ENCODE measurements around the gene MYCN. TPM values are rescaled to one million over a fixed set of nuclear protein-coding genes. Genes with fewer than 3 reads are reported as not detected.

Gene MYCN
- total and polyA plus RNA-seq, 2 donors (not counting 3 experiments of a cell fraction or from before 2014, with no cell fraction given) = 0.47 to 6.8 TPM

DNA sequence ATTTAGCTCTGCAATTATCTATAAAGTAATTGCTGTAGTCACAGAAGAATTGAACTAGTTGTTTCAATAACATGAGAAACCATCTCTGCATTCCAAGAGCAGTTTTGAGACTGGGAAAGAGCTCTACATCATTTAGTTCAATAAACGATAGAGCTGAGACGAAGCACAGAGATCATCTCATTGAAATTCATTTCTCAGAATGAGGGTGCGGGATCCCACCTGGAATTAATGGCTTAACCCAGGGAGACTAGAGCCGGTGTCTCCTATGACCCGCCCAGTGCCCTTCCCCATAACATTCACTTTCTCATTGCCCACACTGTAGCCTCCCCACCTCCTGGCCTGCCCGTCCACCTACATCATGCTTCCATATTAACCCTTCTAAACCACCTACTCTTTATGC, 8.8 kb downstream of the MYCN start:
- intact Hi-C loops (cut with micrococcal nuclease) (no loop called here), dilution Hi-C loops (cut with MboI; ENCODE audit: extremely low pct_ligation_motif_present, low sequenced_read_pairs) (no loop called here)
- peaks cover 0 to 5% of the 10 kb centered on the region in 2 experiments for H3K27me3 ChIP-seq (ENCODE audit: control insufficient read depth in 2 of 2, insufficient read depth in 2 of 2, low read length in 2 of 2)
- TF ChIP-seq CTCF (IDR thresholded peaks at IDR 0.05; ENCODE audit: extremely low read depth in 1 of 2, insufficient read depth in 1 of 2, low read depth in 1 of 2, low read length in 2 of 2) (no peak), MAX (IDR thresholded peaks at IDR 0.05; ENCODE audit: insufficient read depth, insufficient read length) (no peak), JUN (IDR thresholded peaks at IDR 0.05; ENCODE audit: borderline replicate concordance, insufficient read depth, insufficient read length, low read depth) (no peak), GATA2 (IDR thresholded peaks at IDR 0.05; ENCODE audit: insufficient read depth, insufficient read length, low read depth, low read length) (no peak), POLR2A (IDR thresholded peaks at IDR 0.05; ENCODE audit: low read depth, low read length) (no peak), MYC (IDR thresholded peaks at IDR 0.05; ENCODE audit: low read depth, low read length) (no peak)
- H3K9ac ChIP-seq (replicated peaks; ENCODE audit: extremely low read depth, insufficient read depth, low read length) = no peak overlapping the region
- H2AFZ ChIP-seq (ENCODE audit: low read depth, low read length) = no peak overlapping the region
- no peaks in the 10 kb centered on the region for H3K4me1 ChIP-seq (ENCODE audit: control insufficient read depth, extremely low read depth, insufficient read depth, low read length)
- H3K36me3 ChIP-seq (ENCODE audit: control insufficient read depth in 2 of 2, extremely low read depth in 1 of 2, insufficient read depth in 2 of 2, low read length in 2 of 2) = no peaks in the 10 kb centered on the region
- no peak overlapping the region for H3K27ac ChIP-seq (ENCODE audit: insufficient read depth, low read depth, low read length)
- DNase-seq (ENCODE audit: low read depth, low spot score) (no peak), FAIRE-seq (no peak)
- no peaks in the 10 kb centered on the region for H3K9me3 ChIP-seq (replicated peaks; ENCODE audit: control insufficient read depth, insufficient read depth, low read length)
- no peaks in the 10 kb centered on the region for H4K20me1 ChIP-seq (replicated peaks; ENCODE audit: control insufficient read depth, extremely low read depth, insufficient read depth, low read length)
- H3K79me2 ChIP-seq (ENCODE audit: control insufficient read depth, insufficient read depth, low read length) = no peaks in the 10 kb centered on the region
- no TSS peak for BruUV-seq (replicated peaks)
- no peak overlapping the region for H3K4me3 ChIP-seq (replicated peaks in 1 of 3; ENCODE audit: insufficient read depth in 1 of 3, low read depth in 1 of 3, low read length in 3 of 3)
- H3K9me1 ChIP-seq (replicated peaks; ENCODE audit: control insufficient read depth, extremely low read depth, insufficient read depth, low read length) = no peaks in the 10 kb centered on the region
- POLR2A ChIA-PET = no interaction called here
- CTCF ChIA-PET = interaction anchor here (0.9 kb wide), 1 partner anchor 9 kb away, joined by 4 read pairs; no protein-coding TSS in a partner anchor
- H3K4me2 ChIP-seq (ENCODE audit: insufficient read depth, low read length) = no peak overlapping the region

- ChIA-PET POLR2A (no interaction called here), CTCF (interaction anchor here (0.9 kb wide), 1 partner anchor 10 kb away, joined by 4 read pairs; no protein-coding TSS in a partner anchor)
- Histone ChIP-seq H2AFZ (ENCODE audit: low read depth, low read length) (no peak overlapping the region), H3K9me3 (replicated peaks; ENCODE audit: control insufficient read depth, insufficient read depth, low read length) (no peaks in the 10 kb centered on the region), H4K20me1 (replicated peaks; ENCODE audit: control insufficient read depth, extremely low read depth, insufficient read depth, low read length) (no peaks in the 10 kb centered on the region), H3K79me2 (ENCODE audit: control insufficient read depth, insufficient read depth, low read length) (no peaks in the 10 kb centered on the region), H3K27ac (ENCODE audit: insufficient read depth, low read depth, low read length) (no peak overlapping the region), H3K27me3 (ENCODE audit: control insufficient read depth in 2 of 2, insufficient read depth in 2 of 2, low read length in 2 of 2) (peaks cover 0 to 3% of the 10 kb centered on the region in 2 experiments), H3K36me3 (ENCODE audit: control insufficient read depth in 2 of 2, extremely low read depth in 1 of 2, insufficient read depth in 2 of 2, low read length in 2 of 2) (no peaks in the 10 kb centered on the region), H3K9me1 (replicated peaks; ENCODE audit: control insufficient read depth, extremely low read depth, insufficient read depth, low read length) (no peaks in the 10 kb centered on the region), H3K4me1 (ENCODE audit: control insufficient read depth, extremely low read depth, insufficient read depth, low read length) (no peaks in the 10 kb centered on the region), H3K9ac (replicated peaks; ENCODE audit: extremely low read depth, insufficient read depth, low read length) (no peak overlapping the region), H3K4me3 (replicated peaks in 1 of 3; ENCODE audit: insufficient read depth in 1 of 3, low read depth in 1 of 3, low read length in 3 of 3) (no peak overlapping the region), H3K4me2 (ENCODE audit: insufficient read depth, low read length) (no peak overlapping the region)
- FAIRE-seq (no peak), DNase-seq (ENCODE audit: low read depth, low spot score) (no peak)
- BruUV-seq (replicated peaks) = no TSS peak
- dilution Hi-C loops (cut with MboI; ENCODE audit: extremely low pct_ligation_motif_present, low sequenced_read_pairs) (no loop called here), intact Hi-C loops (cut with micrococcal nuclease) (no loop called here)
- TF ChIP-seq MYC (IDR thresholded peaks at IDR 0.05; ENCODE audit: low read depth, low read length) (no peak), GATA2 (IDR thresholded peaks at IDR 0.05; ENCODE audit: insufficient read depth, insufficient read length, low read depth, low read length) (no peak), EZH2 (IDR thresholded peaks at IDR 0.05; ENCODE audit: borderline replicate concordance, low read depth, low read length, severe bottlenecking) (no peak), CTCF (IDR thresholded peaks at IDR 0.05; ENCODE audit: extremely low read depth in 1 of 2, insufficient read depth in 1 of 2, low read depth in 1 of 2, low read length in 2 of 2) (no peak), MAX (IDR thresholded peaks at IDR 0.05; ENCODE audit: insufficient read depth, insufficient read length) (no peak), JUN (IDR thresholded peaks at IDR 0.05; ENCODE audit: borderline replicate concordance, insufficient read depth, insufficient read length, low read depth) (no peak), POLR2A (IDR thresholded peaks at IDR 0.05; ENCODE audit: low read depth, low read length) (no peak), POLR2AphosphoS5 (IDR thresholded peaks at IDR 0.05; ENCODE audit: insufficient read depth, low read depth, low read length) (no peak), FOS (IDR thresholded peaks at IDR 0.05; ENCODE audit: borderline replicate concordance, insufficient read depth, low read length) (no peak)
Observed at GRCh38 chr2:15949551-15949950, 9.2 kb downstream of the MYCN start.

Measured in endothelial cell of umbilical vein (primary cell).